Panc1 (cell line): ENCODE data around the gene FOXP4.

Experiments
- CTCF ChIP-seq: fragments of 450-650 bp; IDR thresholded peaks from 2 replicates; pipeline ENCODE4 v1.5.1; 2017; ENCODE audit warnings: mild to moderate bottlenecking
- POLR2AphosphoS5 ChIP-seq: IDR thresholded peaks from 2 replicates; pipeline ENCODE4 v1.6.1; 2012; ENCODE audit warnings: mild to moderate bottlenecking, low read depth, low read length, moderate library complexity
- REST ChIP-seq, 2 experiments: IDR thresholded peaks; 2 replicates each; pipeline ENCODE4 v1.6.1; 2011 to 2012; ENCODE audit warnings: low read depth in 2 of 2, control low read depth in 1 of 2, low read length in 1 of 2, mild to moderate bottlenecking in 1 of 2, moderate library complexity in 1 of 2; ENCODE audit not compliant: insufficient read depth in 1 of 2
- SIN3A ChIP-seq: IDR thresholded peaks from 2 replicates; pipeline ENCODE4 v1.6.1; 2012; ENCODE audit warnings: low read depth, mild to moderate bottlenecking, low read length, moderate library complexity, borderline replicate concordance; ENCODE audit not compliant: insufficient read depth

GRCh38 chr6:41519745-41520699 lies 26.2 kb upstream of the FOXP4 start:
- TF ChIP-seq CTCF (no peak), REST (IDR thresholded peaks at IDR 0.05; ENCODE audit: insufficient read depth in 1 of 2, low read depth in 2 of 2, low read length in 1 of 2) (no peak), SIN3A (no peak), POLR2AphosphoS5 (no peak)
